Epithelial cell of prostate (primary cell): ENCODE measurements around the gene SLC23A1.
"Not testable (repeated sequence)": the region's sequence is repeated elsewhere in the genome, so short reads cannot be mapped to it uniquely, and the experiment has no call there.

Experiments
- DNase-seq: peaks from one replicate; pipeline ENCODE4 v3.0.0-alpha.2; 2011; ENCODE audit warnings: low read depth, low spot score
- H3K27ac ChIP-seq: fragments of 450-650 bp; 2 replicates; pipeline ENCODE4 v1.5.1; 2017; ENCODE audit warnings: mild to moderate bottlenecking

Gene SLC23A1

DNA sequence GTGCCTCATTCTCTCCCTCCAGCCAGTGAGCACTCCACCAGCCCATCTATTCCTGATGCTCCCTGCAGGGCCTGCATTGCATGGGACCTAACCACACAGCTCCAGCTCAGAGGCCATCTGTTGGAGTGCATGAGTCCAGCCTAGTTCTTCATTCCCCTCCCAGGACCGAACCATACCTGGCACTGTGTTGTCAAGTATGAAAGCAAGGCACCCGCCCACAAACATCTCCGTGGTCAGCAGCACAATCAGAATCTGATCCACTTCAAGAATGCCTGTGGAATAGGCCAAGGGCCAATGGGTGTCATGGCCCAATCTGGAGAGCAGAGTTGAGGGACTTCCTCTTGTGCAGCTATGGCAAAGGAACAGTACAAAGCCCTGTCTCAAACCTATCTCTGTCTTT is 5.9 kb downstream of the SLC23A1 start:
- no peak overlapping the region for H3K27ac ChIP-seq
- DNase-seq, result no peak

DNA sequence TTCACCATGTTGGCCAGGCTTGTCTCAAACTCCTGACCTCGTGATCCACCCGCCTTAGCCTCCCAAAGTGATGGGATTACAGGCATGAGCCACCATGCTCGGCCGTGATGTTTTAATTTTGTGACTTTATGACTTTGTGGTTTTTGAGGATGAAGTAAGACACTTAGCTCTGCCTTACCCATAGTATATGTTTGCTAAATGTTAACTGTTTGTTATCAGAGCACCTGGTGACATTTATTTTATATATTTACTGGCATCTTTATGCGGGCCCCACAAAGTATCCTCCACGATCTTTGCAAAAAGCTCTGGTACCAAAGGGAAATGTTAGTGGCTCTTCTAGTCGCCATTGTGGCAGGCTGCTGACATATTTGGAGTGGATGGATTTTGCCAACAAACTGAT is 6.7 kb downstream of the SLC23A1 start:
- no peak for DNase-seq
- no peak overlapping the region for H3K27ac ChIP-seq

DNA sequence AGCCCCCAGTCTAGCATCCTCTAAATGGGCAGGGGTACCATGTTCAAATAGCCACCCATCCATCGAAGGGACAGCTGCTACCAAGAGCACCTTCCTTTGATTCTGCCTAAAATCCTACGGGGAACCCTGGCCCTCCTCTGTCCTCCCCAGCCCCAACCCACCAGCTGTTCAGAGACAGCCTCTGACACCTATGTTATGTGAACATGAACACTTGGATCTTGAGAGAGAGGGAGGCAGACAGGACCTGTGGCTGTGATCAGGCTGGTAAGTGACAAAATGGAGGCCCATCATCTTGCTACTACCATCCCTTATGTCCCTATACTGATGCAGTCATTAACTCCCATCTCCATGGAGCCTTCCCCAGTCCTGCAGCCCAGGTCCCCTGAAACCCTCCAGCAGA is 8.2 kb downstream of the SLC23A1 start:
- H3K27ac ChIP-seq, result no peak overlapping the region
- DNase-seq, result no peak

DNA sequence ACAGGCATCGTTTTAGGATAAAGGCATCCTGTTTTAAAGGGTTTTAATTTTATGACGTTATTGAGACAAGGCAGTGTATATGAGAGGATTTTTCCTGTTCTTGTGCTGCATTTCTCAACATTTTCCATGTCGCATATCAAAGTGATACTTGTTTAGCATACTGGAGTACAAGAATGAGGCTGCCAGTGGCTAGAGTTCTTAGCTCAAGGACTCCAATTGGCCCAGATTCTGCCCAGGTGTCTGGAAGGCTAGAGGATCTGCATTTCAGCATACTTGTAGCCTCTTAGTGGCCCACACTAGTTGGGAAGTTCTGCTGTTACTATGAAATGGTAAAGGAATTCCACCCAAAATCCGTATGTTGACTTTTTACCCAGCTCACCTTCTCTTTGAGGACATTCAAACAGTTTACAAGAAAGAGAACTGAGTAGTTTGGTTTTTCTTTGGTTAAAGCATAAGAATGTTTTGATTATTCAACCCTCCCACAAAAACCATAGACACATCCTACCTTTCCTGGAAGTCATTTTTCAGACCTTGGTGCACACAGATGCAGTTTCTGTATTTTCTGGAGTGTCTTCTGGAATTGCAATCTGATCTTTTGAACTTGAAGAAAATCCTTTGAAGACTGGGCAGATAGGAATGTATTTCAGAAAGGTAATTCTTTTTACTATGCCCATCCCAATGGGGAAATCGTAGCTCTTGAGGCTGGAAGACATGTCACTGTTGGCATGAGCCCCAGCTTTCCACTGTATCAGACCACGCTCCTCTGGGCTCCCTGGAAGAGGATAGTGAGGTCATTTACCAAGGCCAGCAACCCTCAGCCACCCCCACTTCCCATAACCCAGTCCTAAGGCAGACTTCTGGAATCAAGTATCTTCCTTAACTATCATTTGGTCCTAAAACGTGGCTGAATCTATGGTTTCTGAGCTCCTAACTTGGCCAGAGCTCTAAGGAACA is 11.3 kb downstream of the SLC23A1 start:
- H3K27ac ChIP-seq, result no peak overlapping the region
- DNase-seq, result no peak

DNA sequence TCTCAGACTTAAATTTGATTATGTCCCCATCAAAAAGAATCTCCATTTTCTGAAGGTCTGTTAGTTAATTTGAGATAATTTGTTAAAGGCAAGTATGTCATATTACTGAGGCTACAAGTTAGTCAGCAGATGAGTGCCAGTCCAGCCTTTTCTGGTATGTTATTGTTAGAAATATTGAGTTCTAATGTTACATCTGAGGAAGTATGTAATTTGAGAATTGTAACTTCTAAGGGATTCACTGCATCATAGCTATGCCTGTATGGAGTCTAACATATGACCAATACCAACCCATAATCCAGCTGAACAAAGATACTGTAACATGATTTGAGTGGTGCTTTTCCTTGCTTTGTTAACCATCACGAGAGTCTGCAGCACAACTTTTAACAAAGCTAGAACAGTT is 13.9 kb downstream of the SLC23A1 start:
- DNase-seq, result no peak
- H3K27ac ChIP-seq, result no peak overlapping the region

DNA sequence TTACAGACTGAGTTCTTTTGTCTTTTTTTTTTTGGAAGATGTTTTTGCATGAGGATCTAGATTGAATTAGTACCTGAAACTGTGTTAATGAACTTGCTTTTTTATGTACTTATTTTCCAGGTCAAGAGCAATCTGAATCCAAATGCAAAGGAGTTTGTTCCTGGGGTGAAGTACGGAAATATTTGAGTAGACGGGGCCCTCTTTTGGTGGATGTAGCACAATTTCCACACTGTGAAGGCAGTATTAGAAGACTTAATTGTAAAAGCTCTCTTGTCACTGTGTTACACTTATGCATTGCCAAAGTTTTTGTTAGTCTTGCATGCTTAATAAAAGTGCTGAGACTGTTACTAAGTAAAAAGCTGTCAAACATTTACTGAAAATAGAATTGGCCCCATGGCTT is 14.5 kb downstream of the SLC23A1 start:
- no peak overlapping the region for H3K27ac ChIP-seq
- DNase-seq, result no peak

DNA sequence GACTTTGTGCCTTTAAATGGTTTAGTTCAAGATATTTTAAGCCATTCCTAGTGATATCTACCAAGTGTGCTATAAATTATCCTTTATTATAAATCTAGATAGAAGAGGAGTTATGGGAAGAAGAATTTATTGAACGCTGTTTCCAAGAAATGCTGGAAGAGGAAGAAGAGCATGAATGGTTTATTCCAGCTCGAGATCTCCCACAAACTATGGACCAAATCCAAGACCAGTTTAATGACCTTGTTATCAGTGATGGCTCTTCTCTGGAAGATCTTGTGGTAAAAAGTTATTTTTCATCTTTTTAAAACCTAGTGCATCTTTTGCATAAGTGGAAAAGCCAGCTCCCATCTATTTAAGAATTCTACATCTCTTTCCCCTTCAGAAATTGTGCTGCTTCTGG is 18.6 kb downstream of the SLC23A1 start:
- no peak for DNase-seq

DNA sequence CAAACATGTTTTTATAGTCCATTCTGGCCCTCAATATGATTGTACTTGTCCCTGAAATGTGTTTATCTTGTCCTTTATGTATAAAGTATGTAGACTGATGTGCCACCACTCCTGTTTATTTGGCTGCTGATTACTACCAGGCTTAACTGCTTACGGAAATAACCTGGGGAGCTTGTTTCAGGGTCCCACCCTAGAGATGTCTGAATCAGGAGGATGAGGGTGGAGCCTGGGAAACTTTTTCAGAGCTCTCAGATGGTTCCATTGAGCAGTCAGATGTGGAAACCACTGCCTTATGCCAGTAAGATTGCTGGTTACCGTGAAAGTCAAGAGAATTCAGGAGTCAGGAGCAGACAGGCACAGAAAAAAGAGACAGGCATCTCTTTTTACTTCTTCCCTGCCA is 19.2 kb downstream of the SLC23A1 start:
- H3K27ac ChIP-seq, result no peak overlapping the region
- DNase-seq, result no peak

More for the DNA sequence above, 18.6 kb downstream of the SLC23A1 start:
- no peak overlapping the region for H3K27ac ChIP-seq

DNA sequence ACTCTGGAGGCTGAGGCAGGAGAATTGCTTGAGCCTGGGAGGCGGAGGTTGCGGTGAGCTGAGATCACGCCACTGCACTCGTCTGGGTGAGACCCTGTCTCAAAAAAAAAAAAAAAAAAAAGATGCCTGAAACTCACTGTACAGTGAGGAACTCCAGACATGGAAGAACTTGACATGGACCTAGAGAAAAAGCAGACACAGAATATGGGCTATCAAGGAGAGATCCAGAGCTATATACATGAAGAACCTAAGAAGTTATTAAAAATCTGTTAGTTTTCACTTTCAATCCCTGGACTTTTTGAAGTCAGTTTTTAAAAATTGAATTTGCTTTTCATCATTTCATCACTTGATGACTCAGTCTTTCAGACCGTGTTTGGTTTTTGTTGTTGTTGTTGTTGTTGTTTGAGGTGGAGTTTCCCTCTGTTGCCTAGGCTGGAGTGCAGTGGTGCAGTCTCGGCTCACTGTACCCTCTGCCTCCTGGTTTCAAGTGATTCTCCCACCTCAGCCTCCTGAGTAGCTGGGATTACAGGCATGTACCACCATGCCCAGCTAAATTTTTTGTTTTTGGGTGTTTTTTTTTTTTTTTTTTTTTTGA is 21.2 kb downstream of the SLC23A1 start:
- H3K27ac ChIP-seq, result no peak overlapping the region
- DNase-seq, result no peak

DNA sequence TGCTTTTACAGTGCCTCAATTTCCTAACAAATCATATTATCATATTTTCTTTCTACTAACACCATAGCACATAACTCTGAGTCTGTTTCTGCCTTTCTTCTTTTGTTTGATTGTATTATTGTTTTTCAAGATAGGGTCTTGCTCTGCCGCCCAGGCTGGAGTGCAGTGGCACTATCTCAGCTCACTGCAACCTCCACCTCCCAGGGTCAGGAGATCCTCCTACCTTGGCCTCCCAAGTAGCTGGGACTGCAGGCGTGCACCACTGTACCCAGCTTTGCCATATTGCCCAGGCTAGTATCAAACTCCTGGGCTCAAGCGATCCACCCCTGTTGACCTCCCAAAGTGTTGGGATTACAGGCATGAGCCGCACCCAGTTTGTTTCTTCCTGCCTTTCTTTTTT is 22.7 kb downstream of the SLC23A1 start:
- no peak overlapping the region for H3K27ac ChIP-seq
- no peak for DNase-seq

DNA sequence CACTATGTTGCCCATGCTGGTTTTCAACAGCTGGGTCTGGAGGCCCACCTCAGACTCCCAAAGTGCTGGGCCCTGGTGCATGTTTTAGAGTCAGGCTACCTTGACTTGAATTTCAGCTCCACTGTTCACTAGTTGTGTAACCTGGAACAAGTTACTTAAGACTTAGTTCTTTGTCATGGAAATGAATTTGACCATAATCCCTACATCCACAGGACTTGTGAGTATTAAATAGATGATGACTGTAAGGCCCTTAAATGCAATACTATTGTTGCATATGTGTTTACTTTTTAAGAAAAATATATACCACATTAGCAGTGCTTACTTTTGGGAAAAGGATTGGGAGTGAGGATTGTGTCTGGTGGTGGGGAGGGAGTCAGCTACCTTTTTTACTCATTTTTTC is 25.0 kb downstream of the SLC23A1 start:
- no peak for DNase-seq
- H3K27ac ChIP-seq, result no peak overlapping the region

DNA sequence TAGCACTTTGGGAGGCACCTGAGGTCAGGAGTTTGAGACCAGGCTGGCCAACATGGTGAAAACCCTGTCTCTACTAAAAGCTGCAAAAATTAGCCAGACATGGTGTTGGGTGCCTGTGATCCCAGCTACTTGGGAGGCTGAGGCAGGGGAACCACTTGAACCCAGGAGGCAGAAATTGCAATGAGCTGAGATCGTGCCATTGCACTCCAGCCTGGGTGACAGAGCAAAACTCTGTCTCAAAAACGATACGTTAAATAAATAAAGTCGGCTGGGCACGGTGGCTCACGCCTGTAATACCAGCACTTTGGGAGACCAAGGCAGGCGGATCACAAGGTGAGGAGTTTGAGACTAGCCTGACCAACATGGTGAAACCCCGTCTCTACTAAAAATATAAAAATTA is 27.2 kb downstream of the SLC23A1 start:
- DNase-seq, H3K27ac ChIP-seq: not testable (repeated sequence)

DNA sequence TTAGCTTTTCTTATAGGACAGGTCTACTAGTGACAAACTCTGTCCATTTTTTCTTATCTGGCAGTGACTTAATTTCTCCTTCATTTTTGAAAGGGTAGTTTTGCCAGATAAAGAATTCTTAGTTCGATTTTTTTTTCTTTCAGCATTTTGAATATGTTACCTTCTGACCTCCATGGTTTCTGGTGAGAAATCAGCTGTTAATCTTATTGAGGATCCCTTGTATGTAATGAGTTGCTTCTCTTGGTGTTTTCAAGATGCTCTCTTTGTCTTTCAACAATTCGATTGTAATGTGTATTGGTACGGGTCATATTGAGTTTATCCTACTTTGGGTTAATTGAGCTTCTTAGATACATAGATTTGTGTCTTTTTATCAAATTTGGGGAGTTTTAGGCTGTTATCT is 28.9 kb downstream of the SLC23A1 start:
- no peak for DNase-seq
- no peak overlapping the region for H3K27ac ChIP-seq

DNA sequence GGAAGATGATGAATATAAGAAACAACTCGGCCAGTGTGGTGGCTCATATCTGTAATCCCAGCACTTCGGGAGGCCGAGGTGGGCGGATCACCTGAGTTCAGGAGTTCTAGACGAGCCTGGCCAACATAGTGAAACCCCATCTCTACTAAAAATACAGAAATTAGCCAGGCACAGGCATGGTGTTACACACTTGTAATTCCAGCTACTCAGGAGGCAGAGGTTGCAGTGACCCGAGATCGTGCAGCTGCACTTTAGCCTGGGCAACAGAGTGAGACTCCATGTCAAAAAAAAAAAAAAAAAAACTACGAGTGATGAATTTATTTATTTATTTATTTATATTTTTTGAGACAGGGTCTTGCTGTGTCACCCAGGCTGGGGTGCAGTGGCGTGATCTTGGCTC is 35.2 kb downstream of the SLC23A1 start:
- DNase-seq, H3K27ac ChIP-seq: not testable (repeated sequence)

DNA sequence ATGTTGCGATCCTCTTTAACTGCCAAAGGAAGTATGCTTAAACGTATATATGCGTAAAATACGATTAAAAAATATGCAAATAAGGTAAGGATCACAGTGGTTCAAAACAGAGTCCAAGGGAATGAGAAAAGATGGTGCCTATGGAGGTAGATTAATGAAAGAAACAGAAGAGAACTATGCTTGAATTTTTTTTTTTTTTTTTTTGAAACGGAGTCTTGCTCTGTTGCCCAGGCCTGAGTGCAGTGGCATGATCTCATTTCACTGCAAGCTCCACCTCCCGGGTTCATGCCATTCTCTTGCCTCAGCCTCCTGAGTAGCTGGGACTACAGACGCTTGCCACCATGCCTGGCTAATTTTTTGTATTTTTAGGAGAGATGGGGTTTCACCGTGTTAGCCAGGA is 37.7 kb downstream of the SLC23A1 start:
- DNase-seq, H3K27ac ChIP-seq: not testable (repeated sequence)

DNA sequence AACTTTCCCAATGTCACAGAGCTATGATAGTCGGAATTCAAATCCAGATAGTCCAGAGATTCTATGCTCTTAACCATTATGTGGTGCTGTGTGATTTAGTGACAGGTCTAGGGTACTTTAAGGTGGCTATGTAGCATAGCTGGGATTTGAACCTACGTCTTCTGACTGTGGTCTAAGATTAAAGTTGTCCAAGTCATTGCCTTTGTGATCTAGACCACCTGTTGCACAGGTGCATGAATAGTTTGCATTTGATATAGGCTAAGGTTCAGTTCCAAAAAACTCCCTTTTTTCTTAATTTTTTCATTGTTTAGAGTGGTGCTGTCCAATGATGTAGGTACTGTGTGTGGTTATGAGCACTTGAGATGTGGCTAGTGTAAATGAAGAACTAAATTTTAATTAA is 38.9 kb downstream of the SLC23A1 start:
- DNase-seq, result no peak
- H3K27ac ChIP-seq, result no peak overlapping the region

DNA sequence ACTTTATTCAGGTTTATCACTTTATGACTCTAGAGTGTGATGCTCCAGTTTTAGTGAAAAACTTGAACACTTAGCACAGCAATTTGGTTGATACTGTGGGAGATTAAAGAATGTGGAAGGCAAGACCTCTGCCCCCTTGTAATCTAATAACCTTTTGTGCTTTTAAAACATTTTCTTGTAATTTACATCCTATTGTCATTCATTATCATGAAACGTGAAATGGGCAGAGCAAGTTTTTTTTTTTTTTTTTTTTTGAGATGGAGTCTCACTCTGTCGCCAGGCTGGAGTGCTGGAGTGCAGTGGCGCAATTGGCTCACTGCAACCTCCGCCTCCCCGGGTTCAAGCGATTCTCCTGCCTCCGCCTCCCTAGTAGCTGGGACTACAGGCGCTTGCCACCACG is 39.6 kb downstream of the SLC23A1 start:
- no peak for DNase-seq
- no peak overlapping the region for H3K27ac ChIP-seq

DNA sequence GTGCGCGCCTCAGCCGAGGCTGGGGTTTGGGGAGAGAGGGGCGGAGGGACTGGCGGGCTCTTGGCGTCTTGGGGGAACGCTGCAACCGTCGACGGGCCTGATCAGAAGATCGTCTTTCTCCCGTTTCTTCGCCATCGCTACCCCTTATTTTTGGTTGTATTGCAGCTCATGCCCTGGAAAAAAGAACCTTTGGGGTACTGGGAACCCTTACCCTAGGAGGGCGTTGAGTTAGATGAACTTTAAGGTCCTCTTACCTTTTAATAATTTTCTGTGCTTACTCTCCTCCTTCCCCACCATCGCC is 40.7 kb downstream of the SLC23A1 start:
- DNase-seq, result no peak
- peak overlapping the region; percentile 89 for H3K27ac ChIP-seq

DNA sequence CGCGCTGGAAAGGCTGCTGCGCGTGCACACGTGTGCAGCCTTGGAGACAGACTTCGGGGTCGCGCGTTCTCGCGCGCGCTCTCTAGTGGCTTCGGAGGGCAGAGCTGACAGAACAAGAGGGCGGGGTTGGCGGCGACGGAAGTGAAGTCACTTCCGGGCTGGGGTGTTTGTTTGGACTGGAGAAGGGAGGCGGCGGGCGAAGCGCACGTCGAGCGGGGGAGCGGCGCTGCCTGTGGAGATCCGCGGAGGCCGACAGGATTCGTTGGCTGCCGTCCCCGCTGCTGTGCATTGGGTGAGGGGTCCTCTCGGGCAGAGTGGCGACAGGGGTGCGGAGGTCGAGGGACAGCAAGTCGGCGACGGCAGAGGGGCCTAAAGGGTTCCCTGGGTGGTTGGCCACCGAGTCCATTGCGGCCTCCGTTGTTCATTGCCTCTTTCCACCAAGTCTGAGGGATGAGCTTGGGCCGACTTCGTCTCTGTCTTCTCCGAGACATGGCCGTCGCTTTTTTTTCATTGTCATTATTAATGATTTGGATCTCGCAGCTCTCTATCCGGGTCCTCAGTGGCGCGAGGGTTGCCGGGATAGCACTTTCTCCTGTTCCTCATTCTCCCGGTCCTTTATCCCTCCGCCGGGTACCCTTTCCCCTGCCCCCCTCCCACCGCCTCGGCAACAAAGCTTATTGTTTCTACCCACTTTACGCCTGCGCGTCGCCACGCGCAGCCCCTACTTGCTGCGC is 41.2 kb downstream of the SLC23A1 start, which contains the start of gene PAIP2:
TSS of gene PAIP2 (plus strand) at position 166 of the 734 bp plus-strand sequence. CDS start 21,931 bp downstream, outside the sequence.
- peak; percentile 79 for DNase-seq
- H3K27ac ChIP-seq, result peak within 1 kb of the TSS; percentile 89

DNA sequence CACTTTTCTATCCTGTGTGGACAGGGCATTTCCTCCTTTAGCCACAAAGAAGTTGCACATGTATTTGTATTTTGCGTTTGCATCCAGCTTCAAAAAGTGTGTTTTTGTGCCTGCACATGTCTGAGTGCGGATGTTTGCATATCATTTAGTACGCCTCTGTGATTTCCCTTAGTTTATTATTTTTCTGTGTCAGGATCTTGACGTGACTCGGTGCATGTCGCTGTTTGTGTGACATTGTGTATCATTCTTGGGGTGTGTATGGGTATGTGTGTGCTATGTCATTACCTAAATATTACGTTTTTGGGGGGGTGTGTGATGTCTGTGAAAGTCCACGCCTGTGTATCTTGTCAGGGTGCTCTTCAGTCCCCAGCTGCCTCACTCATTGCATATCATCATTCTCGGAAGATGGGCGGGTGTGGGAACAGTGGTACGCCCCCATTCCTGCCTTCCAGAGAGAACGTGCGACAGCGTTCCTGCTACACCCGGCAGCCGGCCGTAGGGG is 41.9 kb downstream of the SLC23A1 start:
- peak overlapping the region; percentile 89 for H3K27ac ChIP-seq
- DNase-seq, result no peak

DNA sequence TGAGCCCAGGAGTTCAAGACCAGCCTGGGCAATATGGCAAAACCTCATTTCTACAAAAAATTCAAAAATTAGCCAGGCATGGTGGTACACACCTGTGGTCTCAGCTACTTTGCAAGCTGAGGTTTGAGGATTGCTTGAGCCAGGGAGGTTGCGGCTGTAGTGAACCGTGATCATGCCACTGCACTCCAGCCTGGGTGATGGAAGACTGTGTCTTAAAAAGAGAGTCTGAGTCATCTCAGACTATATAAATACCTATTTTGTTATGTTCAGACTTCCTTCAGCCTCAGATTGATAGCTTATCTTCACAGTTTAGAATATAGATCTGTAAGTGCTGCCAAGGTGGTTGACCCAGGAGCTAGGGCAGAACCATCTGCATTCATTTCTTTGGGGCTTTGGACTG is 43.0 kb downstream of the SLC23A1 start:
- DNase-seq, result no peak
- H3K27ac ChIP-seq, result no peak overlapping the region
